Prostate gland (tissue), 2 donors: ENCODE measurements around the gene CELA3A. TPM values are rescaled to one million over a fixed set of nuclear protein-coding genes. Genes with fewer than 3 reads are reported as not detected.

Experiments
- DNase-seq: peaks from one replicate; pipeline ENCODE4 v3.0.0-alpha.2; 2019; ENCODE audit warnings: low spot score
- H3K27ac ChIP-seq, 2 donors: fragments of 200-600 bp; sonication (generic); 2 replicates each; pipeline ENCODE4 v1.5.1; 2017 to 2019
- H3K27me3 ChIP-seq: fragments of 200-600 bp; sonication (generic); replicated peaks from 2 replicates; pipeline ENCODE4 v1.5.1; 2019; ENCODE audit not compliant: insufficient read depth
- H3K36me3 ChIP-seq, 2 donors: fragments of 200-600 bp; sonication (generic); 1 replicate in 1 of 2; 2 replicates in 1 of 2; pipeline versions ENCODE4 v1.5.1 to v1.8.1; 2017 to 2019
- H3K4me1 ChIP-seq: fragments of 200-600 bp; sonication (generic); replicated peaks from 2 replicates; pipeline ENCODE4 v1.5.1; 2019
- H3K4me3 ChIP-seq, 2 donors: fragments of 200-600 bp; sonication (generic); 2 replicates each; pipeline ENCODE4 v1.5.1; 2017 to 2019
- H3K9me3 ChIP-seq: fragments of 200-600 bp; sonication (generic); 2 replicates; pipeline ENCODE4 v1.5.1; 2017
- CTCF ChIP-seq, 4 experiments: fragments of 200-600 bp in 2 of 4; fragments of 450-650 bp in 2 of 4; sonication (generic) in 2 of 4; IDR thresholded peaks; 1 replicate in 3 of 4; 2 replicates in 1 of 4; pipeline ENCODE4 v1.5.1; 2016 to 2019; ENCODE audit warnings: antibody characterized with exemption in 4 of 4, mild to moderate bottlenecking in 2 of 4, moderate library complexity in 2 of 4
- POLR2A ChIP-seq: fragments of 450-650 bp; IDR thresholded peaks from one replicate; pipeline ENCODE4 v1.6.1; 2016; ENCODE audit warnings: antibody characterized with exemption, mild to moderate bottlenecking
- POLR2AphosphoS5 ChIP-seq: sonication (generic); formaldehyde crosslinking; IDR thresholded peaks from one replicate; pipeline ENCODE4 v1.6.1; 2017; ENCODE audit warnings: antibody characterized with exemption
- WGBS: methylation state at CpG from one replicate; pipeline ENCODE4 v1.1.5; 2018; 5-methylcytosine and 5-hydroxymethylcytosine counted together
- intact Hi-C: fragments of 100-400 bp; cut with DNase I; formaldehyde crosslinking; loops from one replicate; pipeline ENCODE4 v1.14.2; 2022
- small RNA-seq, 2 donors: library from RNA; depleted of rRNA; stranded (forward); fragments of <200 nt; gene quantifications; one replicate each; pipeline ENCODE3, GENCODE V24; 2016
- total RNA-seq, 2 donors: library from RNA; depleted of rRNA; stranded (reverse); fragments of >200 nt; gene quantifications; one replicate each; pipeline ENCODE4 v1.1.0, GENCODE V29; 2016

CELA3A gene
- total RNA-seq, 2 donors from 2014 or later = not detected

DNA sequence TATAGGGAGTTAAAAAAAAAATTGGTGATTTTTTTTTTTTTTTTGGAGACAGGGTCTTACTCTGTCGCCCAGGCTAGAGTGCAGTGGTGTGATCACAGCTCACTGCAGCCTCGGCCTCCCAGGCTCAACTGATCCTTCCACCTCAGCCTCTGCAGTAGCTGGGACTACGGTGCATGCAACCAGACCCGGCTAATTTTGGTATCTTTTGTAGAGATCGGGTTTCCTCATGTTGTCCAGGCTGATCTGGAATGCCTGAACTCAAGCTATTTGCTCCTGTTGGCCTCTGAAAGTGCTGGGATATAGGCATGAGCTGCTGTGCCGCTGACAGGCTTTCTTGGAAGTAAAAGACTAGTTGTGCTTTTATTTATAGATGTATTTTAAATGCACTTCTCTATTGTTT, 54.0 kb downstream of the CELA3A start:
- Histone ChIP-seq H3K27ac (no peak overlapping the region), H3K9me3 (no peaks in the 10 kb centered on the region), H3K4me3 (no peak overlapping the region), H3K27me3 (no peaks in the 10 kb centered on the region), H3K36me3 (no peaks in the 10 kb centered on the region), H3K4me1 (peaks cover 12% of the 10 kb centered on the region)
- TF ChIP-seq CTCF (IDR thresholded peaks at IDR 0.05) = no peak
- intact Hi-C loops = no loop called here
- no peak for DNase-seq
- WGBS = 49% methylated on average over 6 of the region's 6 CpGs

DNA sequence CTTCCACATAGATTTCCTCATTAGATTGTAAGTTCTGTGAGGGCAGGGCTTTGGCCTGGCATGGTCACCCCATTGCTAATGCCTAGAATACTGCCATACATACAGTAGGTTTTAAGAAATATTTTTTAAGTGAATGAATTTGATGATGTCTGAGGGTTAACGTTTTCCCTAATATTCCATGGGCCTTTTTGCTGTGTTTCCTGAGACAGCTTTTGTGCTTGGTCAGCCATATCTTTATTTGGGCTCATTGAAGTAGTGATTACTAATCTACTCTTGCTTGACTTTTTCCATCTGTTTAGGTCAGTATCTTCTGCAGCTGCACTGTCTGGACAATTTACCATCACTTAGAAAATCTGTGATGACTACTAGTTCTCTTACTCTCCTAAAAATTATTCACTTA, 54.6 kb downstream of the CELA3A start:
- Histone ChIP-seq H3K4me1 (peaks cover 12% of the 10 kb centered on the region), H3K4me3 (no peak overlapping the region), H3K27me3 (no peaks in the 10 kb centered on the region), H3K27ac (no peak overlapping the region), H3K9me3 (no peaks in the 10 kb centered on the region), H3K36me3 (no peaks in the 10 kb centered on the region)
- DNase-seq = no peak
- intact Hi-C loops = no loop called here
- TF ChIP-seq POLR2A (no peak), POLR2AphosphoS5 (no peak), CTCF (IDR thresholded peaks at IDR 0.05) (no peak)
- WGBS = 25% methylated on average over 1 of the region's 1 CpG

- DNase-seq = no peak
- H3K4me1 ChIP-seq = peaks cover 12% of the 10 kb centered on the region
- H3K36me3 ChIP-seq = no peaks in the 10 kb centered on the region
- no peak overlapping the region for H3K27ac ChIP-seq
- H3K27me3 ChIP-seq = no peaks in the 10 kb centered on the region
- H3K9me3 ChIP-seq = no peaks in the 10 kb centered on the region
- 53% methylated on average over 2 of the region's 2 CpGs for WGBS
- TF ChIP-seq POLR2A = no peak
- no peak for TF ChIP-seq POLR2AphosphoS5
- TF ChIP-seq CTCF (IDR thresholded peaks at IDR 0.05) = no peak
- no peak overlapping the region for H3K4me3 ChIP-seq
- intact Hi-C loops = no loop called here
Observed at GRCh38 chr1:22056936-22057335, 55.5 kb downstream of the CELA3A start.

- DNase-seq = no peak
- H3K4me1 ChIP-seq = peaks cover 12% of the 10 kb centered on the region
Observed at GRCh38 chr1:22057861-22058260, 56.4 kb downstream of the CELA3A start.

More at GRCh38 chr1:22057861-22058260, 56.4 kb downstream of the CELA3A start:
- no peak overlapping the region for H3K27ac ChIP-seq
- H3K9me3 ChIP-seq = no peaks in the 10 kb centered on the region
- H3K36me3 ChIP-seq = no peaks in the 10 kb centered on the region
- no peaks in the 10 kb centered on the region for H3K27me3 ChIP-seq
- TF ChIP-seq POLR2AphosphoS5 = no peak
- TF ChIP-seq CTCF (IDR thresholded peaks at IDR 0.05) = no peak
- TF ChIP-seq POLR2A = no peak
- H3K4me3 ChIP-seq = no peak overlapping the region
- intact Hi-C loops = no loop called here
- 97% methylated on average over 10 of the region's 10 CpGs for WGBS

Small RNAs within 50 kb of the gene (small RNA-seq; reads per million reads assigned to genes)
- gene RN7SL186P (0 reads per million in 2 donors), gene RN7SL386P (0 reads per million in 2 donors), gene RNU6-1022P (0 reads per million in 2 donors), gene RNU6-776P (0 reads per million in 2 donors)

Other genes starting within 250 kb of the CELA3A start
- gene USP48, start 218.5 kb upstream of the CELA3A start, total RNA-seq = 10 to 100 TPM; 36.2 to 47.5 TPM
- gene LDLRAD2, start 189.4 kb upstream of the CELA3A start, total RNA-seq = 1 to 10 TPM in 1 of 2 donors, under 1 TPM in 1; 0.32 to 1.6 TPM
- 100 to 1,000 TPM; 135 to 257 TPM for gene HSPG2, start 64.3 kb upstream of the CELA3A start, total RNA-seq
- gene CELA3B, start 24.6 kb upstream of the CELA3A start, total RNA-seq = not detected
- 100 to 1,000 TPM; 164 to 182 TPM for gene CDC42, start 51.1 kb downstream of the CELA3A start, total RNA-seq
- gene WNT4, start 141.4 kb downstream of the CELA3A start, total RNA-seq = 1 to 10 TPM; 3.0 to 3.4 TPM